K562 (cell line): Measurements from ENCODE around the gene CYB561A3. TPM values are rescaled to one million over a fixed set of nuclear protein-coding genes. Genes with fewer than 3 reads are reported as not detected.

ENCODE experiments used
- BCL6 ChIP-seq: fragments of 250-450 bp; sonication (Bioruptor Pico); IDR thresholded peaks from 2 replicates; pipeline ENCODE4 v1.4.0; 2020
- CTBP1 ChIP-seq: fragments of 450-650 bp; IDR thresholded peaks from 2 replicates; pipeline ENCODE4 v1.6.1; 2016; ENCODE audit warnings: borderline replicate concordance
- ELF1 ChIP-seq: fragments of 200-800 bp; sonication (Bioruptor generic); IDR thresholded peaks from 2 replicates; pipeline ENCODE4 v1.6.1; 2016; ENCODE audit warnings: missing genetic modification characterization, missing compliant biosample characterization
- FOXK1 ChIP-seq: sonication (generic); formaldehyde crosslinking; IDR thresholded peaks from 2 replicates; pipeline ENCODE4 v1.8.0; 2022; ENCODE audit warnings: missing genetic modification reagents, mild to moderate bottlenecking, borderline replicate concordance
- FOXM1 ChIP-seq, 2 experiments: fragments of 450-650 bp in 1 of 2; sonication (generic) in 1 of 2; formaldehyde crosslinking in 1 of 2; IDR thresholded peaks; 2 replicates each; pipeline versions ENCODE4 v1.6.1 to v1.9.0; 2017 to 2022; ENCODE audit warnings: low read depth in 2 of 2, mild to moderate bottlenecking in 2 of 2, missing genetic modification reagents in 1 of 2, moderate library complexity in 1 of 2
- NFIC ChIP-seq: fragments of 450-650 bp; IDR thresholded peaks from 2 replicates; pipeline ENCODE4 v1.6.1; 2017; ENCODE audit warnings: mild to moderate bottlenecking, inconsistent platforms
- POLR2AphosphoS2 ChIP-seq: IDR thresholded peaks from 2 replicates; pipeline ENCODE4 v1.6.1; 2012; ENCODE audit warnings: low read length, improper control_type of control experiment
- PTBP1 ChIP-seq: fragments of 200-400 bp; formaldehyde crosslinking; IDR thresholded peaks from 2 replicates; pipeline ENCODE4 v1.6.1; 2017; ENCODE audit warnings: low read depth, low read length
- SMAD4 ChIP-seq: fragments of 250-450 bp; sonication (Bioruptor Pico); conservative IDR thresholded peaks from 2 replicates; pipeline ENCODE4 v1.8.0; 2021; ENCODE audit warnings: inconsistent platforms, mild to moderate bottlenecking, moderate library complexity
- ZNF384 ChIP-seq: IDR thresholded peaks from 2 replicates; pipeline ENCODE4 v1.6.1; 2012; ENCODE audit warnings: low read depth, low read length, improper control_type of control experiment
- ZNF408 ChIP-seq: fragments of 250-450 bp; sonication (Bioruptor Pico); IDR thresholded peaks from 2 replicates; pipeline ENCODE4 v1.4.0; 2020; ENCODE audit warnings: low read depth, mild to moderate bottlenecking, moderate library complexity
- ZNF717 ChIP-seq: fragments of 250-450 bp; sonication (Bioruptor Pico); IDR thresholded peaks from 2 replicates; pipeline ENCODE4 v1.5.0; 2021
- polyA plus RNA-seq, 8 experiments: library from polyadenylated mRNA; depleted of rRNA in 4 of 8; stranded (reverse) in 5 of 8; unstranded in 3 of 8; fragments of >200 nt; fragmentation: Nextera tagmentation in 2 of 8; fragmentation: Illumina TruSeq in 1 of 8; extraction: Ambion mirVana in 2 of 8; extraction: Trizol in 1 of 8; gene quantifications; 2 replicates each; pipeline versions ENCODE4 v1.2.1 to v1.2.3, GENCODE V29; 2011 to 2014; ENCODE audit warnings: inconsistent platforms in 1 of 8, missing spikeins in 1 of 8
- total RNA-seq, 7 experiments: library from RNA; depleted of rRNA in 6 of 7; stranded (reverse); fragments of >200 nt in 6 of 7; fragmentation: Illumina TruSeq in 2 of 7; extraction: Trizol in 2 of 7; gene quantifications; 2 replicates each; pipeline versions ENCODE4 v1.2.1 to v1.2.3, GENCODE V29; 2011 to 2021; ENCODE audit warnings: low replicate concordance in 1 of 7
- TF ChIP-seq, protein P1 (sequence below): fragments of 450-650 bp; IDR thresholded peaks from 2 replicates; pipeline ENCODE4 v1.6.1; 2017; ENCODE audit warnings: antibody characterized with exemption, mild to moderate bottlenecking
- TF ChIP-seq, protein P2 (sequence below): sonication (generic); formaldehyde crosslinking; IDR thresholded peaks from 2 replicates; pipeline ENCODE4 v1.8.0; 2022; ENCODE audit warnings: mild to moderate bottlenecking, missing genetic modification reagents

CYB561A3 gene
- total and polyA plus RNA-seq, 9 of the 15 experiments (the other 6 are each of a cell fraction or from before 2014, with no cell fraction given) = 29.2 to 78.9 (median 37.9) TPM

DNA sequence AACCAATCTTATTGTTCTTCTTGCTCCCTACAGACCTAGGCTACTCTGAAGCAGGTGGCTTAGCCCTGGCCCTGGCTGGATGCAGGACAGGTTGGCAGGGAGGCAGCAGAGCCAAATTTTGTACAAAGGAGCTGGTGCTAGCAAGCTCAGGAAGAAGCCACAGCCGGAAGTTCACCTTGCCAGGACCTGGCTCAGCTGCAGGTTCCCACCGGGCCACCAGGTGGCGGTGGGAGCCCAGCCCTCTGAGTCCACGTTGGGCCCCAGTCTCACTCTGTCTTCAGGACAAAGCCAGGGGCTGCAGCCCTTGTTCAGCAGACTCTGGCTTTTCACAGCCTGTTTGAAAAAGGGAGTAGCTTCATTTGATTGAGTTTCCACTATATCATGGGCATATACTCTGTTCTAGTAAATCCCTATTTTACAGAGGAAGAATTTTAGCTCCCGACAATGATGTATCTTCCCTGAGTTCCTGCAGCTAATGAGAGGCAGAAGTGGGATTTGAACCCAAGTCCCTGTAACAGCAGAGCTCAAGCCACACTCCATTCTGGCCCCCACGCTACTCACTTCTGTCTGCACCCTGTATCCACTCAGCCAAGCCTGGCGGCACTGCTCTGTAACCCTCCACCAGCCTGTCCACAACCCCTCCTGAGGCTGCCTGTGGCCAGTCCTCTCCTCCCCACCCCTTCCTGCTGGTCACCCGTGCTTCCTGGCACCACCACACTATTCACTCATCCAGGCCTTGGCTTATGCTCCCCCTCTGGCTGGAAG is 25.3 kb downstream of the CYB561A3 start (continued):
- TF ChIP-seq CTBP1 (no peak), ZNF384 (no peak), FOXK1 (no peak), NFIC (no peak; the same call in 1 of the 2 replicates), ZNF717 (no peak), POLR2AphosphoS2 (no peak), SMAD4 (no peak), ZNF408 (no peak), FOXM1 (IDR thresholded peaks at IDR 0.05; ENCODE audit: low read depth) (no peak), FOXM1 (CRISPR knock-in tag; IDR thresholded peaks at IDR 0.05; ENCODE audit: low read depth) (0 out of 2 replicates have a peak, but pooled peaks have one; percentile 47), PTBP1 (no peak), BCL6 (CRISPR knock-in tag) (no peak), ELF1 (tag) (peak; percentile 67; the same call in 1 of the 2 replicates)
- TF ChIP-seq, protein P1, sequence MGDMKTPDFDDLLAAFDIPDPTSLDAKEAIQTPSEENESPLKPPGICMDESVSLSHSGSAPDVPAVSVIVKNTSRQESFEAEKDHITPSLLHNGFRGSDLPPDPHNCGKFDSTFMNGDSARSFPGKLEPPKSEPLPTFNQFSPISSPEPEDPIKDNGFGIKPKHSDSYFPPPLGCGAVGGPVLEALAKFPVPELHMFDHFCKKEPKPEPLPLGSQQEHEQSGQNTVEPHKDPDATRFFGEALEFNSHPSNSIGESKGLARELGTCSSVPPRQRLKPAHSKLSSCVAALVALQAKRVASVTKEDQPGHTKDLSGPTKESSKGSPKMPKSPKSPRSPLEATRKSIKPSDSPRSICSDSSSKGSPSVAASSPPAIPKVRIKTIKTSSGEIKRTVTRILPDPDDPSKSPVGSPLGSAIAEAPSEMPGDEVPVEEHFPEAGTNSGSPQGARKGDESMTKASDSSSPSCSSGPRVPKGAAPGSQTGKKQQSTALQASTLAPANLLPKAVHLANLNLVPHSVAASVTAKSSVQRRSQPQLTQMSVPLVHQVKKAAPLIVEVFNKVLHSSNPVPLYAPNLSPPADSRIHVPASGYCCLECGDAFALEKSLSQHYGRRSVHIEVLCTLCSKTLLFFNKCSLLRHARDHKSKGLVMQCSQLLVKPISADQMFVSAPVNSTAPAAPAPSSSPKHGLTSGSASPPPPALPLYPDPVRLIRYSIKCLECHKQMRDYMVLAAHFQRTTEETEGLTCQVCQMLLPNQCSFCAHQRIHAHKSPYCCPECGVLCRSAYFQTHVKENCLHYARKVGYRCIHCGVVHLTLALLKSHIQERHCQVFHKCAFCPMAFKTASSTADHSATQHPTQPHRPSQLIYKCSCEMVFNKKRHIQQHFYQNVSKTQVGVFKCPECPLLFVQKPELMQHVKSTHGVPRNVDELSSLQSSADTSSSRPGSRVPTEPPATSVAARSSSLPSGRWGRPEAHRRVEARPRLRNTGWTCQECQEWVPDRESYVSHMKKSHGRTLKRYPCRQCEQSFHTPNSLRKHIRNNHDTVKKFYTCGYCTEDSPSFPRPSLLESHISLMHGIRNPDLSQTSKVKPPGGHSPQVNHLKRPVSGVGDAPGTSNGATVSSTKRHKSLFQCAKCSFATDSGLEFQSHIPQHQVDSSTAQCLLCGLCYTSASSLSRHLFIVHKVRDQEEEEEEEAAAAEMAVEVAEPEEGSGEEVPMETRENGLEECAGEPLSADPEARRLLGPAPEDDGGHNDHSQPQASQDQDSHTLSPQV = peak; percentile 80; the same call in 1 of the 2 replicates
- TF ChIP-seq, protein P2, sequence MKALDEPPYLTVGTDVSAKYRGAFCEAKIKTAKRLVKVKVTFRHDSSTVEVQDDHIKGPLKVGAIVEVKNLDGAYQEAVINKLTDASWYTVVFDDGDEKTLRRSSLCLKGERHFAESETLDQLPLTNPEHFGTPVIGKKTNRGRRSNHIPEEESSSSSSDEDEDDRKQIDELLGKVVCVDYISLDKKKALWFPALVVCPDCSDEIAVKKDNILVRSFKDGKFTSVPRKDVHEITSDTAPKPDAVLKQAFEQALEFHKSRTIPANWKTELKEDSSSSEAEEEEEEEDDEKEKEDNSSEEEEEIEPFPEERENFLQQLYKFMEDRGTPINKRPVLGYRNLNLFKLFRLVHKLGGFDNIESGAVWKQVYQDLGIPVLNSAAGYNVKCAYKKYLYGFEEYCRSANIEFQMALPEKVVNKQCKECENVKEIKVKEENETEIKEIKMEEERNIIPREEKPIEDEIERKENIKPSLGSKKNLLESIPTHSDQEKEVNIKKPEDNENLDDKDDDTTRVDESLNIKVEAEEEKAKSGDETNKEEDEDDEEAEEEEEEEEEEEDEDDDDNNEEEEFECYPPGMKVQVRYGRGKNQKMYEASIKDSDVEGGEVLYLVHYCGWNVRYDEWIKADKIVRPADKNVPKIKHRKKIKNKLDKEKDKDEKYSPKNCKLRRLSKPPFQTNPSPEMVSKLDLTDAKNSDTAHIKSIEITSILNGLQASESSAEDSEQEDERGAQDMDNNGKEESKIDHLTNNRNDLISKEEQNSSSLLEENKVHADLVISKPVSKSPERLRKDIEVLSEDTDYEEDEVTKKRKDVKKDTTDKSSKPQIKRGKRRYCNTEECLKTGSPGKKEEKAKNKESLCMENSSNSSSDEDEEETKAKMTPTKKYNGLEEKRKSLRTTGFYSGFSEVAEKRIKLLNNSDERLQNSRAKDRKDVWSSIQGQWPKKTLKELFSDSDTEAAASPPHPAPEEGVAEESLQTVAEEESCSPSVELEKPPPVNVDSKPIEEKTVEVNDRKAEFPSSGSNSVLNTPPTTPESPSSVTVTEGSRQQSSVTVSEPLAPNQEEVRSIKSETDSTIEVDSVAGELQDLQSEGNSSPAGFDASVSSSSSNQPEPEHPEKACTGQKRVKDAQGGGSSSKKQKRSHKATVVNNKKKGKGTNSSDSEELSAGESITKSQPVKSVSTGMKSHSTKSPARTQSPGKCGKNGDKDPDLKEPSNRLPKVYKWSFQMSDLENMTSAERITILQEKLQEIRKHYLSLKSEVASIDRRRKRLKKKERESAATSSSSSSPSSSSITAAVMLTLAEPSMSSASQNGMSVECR = 0 out of 2 replicates have a peak, but pooled peaks have one; percentile 48
